HEK293 (cell line): ENCODE data around the gene PRR18.

Experiments
- CTCF ChIP-seq: fragments of 450-650 bp; formaldehyde crosslinking; IDR thresholded peaks from 2 replicates; pipeline ENCODE4 v1.5.1; 2016; ENCODE audit warnings: missing biosample characterization, missing genetic modification characterization
- KLF9 ChIP-seq: fragments of 450-650 bp; formaldehyde crosslinking; IDR thresholded peaks from 2 replicates; pipeline ENCODE4 v1.5.1; 2016; ENCODE audit warnings: missing biosample characterization, missing genetic modification characterization, low read depth
- ZNF530 ChIP-seq: fragments of 450-650 bp; formaldehyde crosslinking; IDR thresholded peaks from 2 replicates; pipeline ENCODE4 v1.5.1; 2016; ENCODE audit warnings: low read depth, missing biosample characterization, missing genetic modification characterization

GRCh38 chr6:166274163-166274562 is 34.0 kb downstream of the PRR18 start:
- TF ChIP-seq CTCF (no peak), ZNF530 (tag by site-specific recombination) (no peak), KLF9 (tag by site-specific recombination) (no peak)
